Immature natural killer cell (primary cell): ENCODE measurements around the gene MAST4. TPM values are rescaled to one million over a fixed set of nuclear protein-coding genes. Genes with fewer than 3 reads are reported as not detected.
A peak's percentile ranks its signal among the peaks of the same experiment; 100 is the strongest.

Source experiments
- DNase-seq, 3 donors: peaks; one replicate each; pipeline ENCODE4 v3.0.0; 2022; ENCODE audit warnings: mixed read lengths in 1 of 3
- H3K27ac Mint-ChIP-seq, 6 donors: one replicate each; pipeline ENCODE4 v1.8.0; 2020; ENCODE audit warnings: mixed read lengths in 6 of 6, mild to moderate bottlenecking in 5 of 6, inconsistent platforms in 4 of 6, moderate library complexity in 3 of 6
- H3K27me3 Mint-ChIP-seq, 3 donors: one replicate each; pipeline ENCODE4 v1.8.0; 2020 to 2021; ENCODE audit warnings: low read depth in 3 of 3, mild to moderate bottlenecking in 3 of 3, mixed read lengths in 3 of 3, moderate library complexity in 3 of 3, inconsistent platforms in 1 of 3
- H3K36me3 Mint-ChIP-seq, 3 donors: one replicate each; pipeline ENCODE4 v1.8.0; 2020; ENCODE audit warnings: mixed read lengths in 3 of 3, inconsistent platforms in 2 of 3, mild to moderate bottlenecking in 2 of 3
- H3K4me1 Mint-ChIP-seq, 2 donors: one replicate each; pipeline ENCODE4 v1.8.0; 2020; ENCODE audit warnings: inconsistent platforms in 2 of 2, mild to moderate bottlenecking in 2 of 2, mixed read lengths in 2 of 2, moderate library complexity in 1 of 2
- H3K4me3 Mint-ChIP-seq, 5 donors: one replicate each; pipeline ENCODE4 v1.8.0; 2020; ENCODE audit warnings: mild to moderate bottlenecking in 5 of 5, mixed read lengths in 5 of 5, inconsistent platforms in 3 of 5, moderate library complexity in 3 of 5
- H3K9me3 Mint-ChIP-seq, 6 donors: one replicate each; pipeline ENCODE4 v1.8.0; 2020; ENCODE audit warnings: mild to moderate bottlenecking in 6 of 6, mixed read lengths in 6 of 6, inconsistent platforms in 4 of 6, moderate library complexity in 3 of 6
- polyA plus RNA-seq, 3 donors: library from polyadenylated mRNA; unstranded; fragments of 300-500 nt; fragmentation: Illumina TruSeq; gene quantifications; one replicate each; pipeline ENCODE4 v1.2.3, GENCODE V29; 2021

Gene MAST4
- polyA plus RNA-seq, 3 donors from 2014 or later: 0.51 to 2.8 (median 1.1) TPM

- no peak overlapping the region for H3K27ac Mint-ChIP-seq
- peaks cover 0 to 2% (median 0%) of the 10 kb centered on the region in 6 donors for H3K9me3 Mint-ChIP-seq
- H3K27me3 Mint-ChIP-seq: peaks cover 0 to 4% (median 4%) of the 10 kb centered on the region in 3 donors
- no peak overlapping the region for H3K4me3 Mint-ChIP-seq
- no peaks in the 10 kb centered on the region for H3K4me1 Mint-ChIP-seq
- no peaks in the 10 kb centered on the region for H3K36me3 Mint-ChIP-seq
- no peak for DNase-seq
Observed at GRCh38 chr5:66976108-66976507, 379.9 kb downstream of the MAST4 start.

DNA sequence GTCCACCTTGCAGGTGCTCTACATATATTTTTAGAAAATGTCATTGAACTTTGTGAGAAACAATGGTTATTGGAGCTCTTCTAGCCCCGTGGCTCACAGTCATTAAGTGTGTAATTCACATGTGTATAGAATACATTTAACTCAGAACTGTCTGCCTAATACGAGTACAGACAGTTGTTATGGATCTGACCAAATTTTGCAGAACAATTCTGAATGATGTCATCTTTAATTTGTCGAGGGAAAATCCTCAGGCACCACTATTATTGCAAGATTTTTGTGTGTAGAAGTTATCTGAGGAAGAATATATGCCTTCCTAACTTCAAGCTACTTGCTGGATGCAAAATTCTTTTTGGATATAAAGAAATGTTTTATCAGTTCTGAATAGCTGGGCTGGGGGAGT is 383.5 kb downstream of the MAST4 start:
- H3K36me3 Mint-ChIP-seq: no peaks in the 10 kb centered on the region
- H3K9me3 Mint-ChIP-seq: peaks cover 0 to 2% (median 0%) of the 10 kb centered on the region in 6 donors
- no peak overlapping the region for H3K27ac Mint-ChIP-seq
- H3K4me1 Mint-ChIP-seq: no peaks in the 10 kb centered on the region
- DNase-seq: no peak
- no peak overlapping the region for H3K4me3 Mint-ChIP-seq
- H3K27me3 Mint-ChIP-seq: peaks cover 0 to 4% (median 4%) of the 10 kb centered on the region in 3 donors

DNA sequence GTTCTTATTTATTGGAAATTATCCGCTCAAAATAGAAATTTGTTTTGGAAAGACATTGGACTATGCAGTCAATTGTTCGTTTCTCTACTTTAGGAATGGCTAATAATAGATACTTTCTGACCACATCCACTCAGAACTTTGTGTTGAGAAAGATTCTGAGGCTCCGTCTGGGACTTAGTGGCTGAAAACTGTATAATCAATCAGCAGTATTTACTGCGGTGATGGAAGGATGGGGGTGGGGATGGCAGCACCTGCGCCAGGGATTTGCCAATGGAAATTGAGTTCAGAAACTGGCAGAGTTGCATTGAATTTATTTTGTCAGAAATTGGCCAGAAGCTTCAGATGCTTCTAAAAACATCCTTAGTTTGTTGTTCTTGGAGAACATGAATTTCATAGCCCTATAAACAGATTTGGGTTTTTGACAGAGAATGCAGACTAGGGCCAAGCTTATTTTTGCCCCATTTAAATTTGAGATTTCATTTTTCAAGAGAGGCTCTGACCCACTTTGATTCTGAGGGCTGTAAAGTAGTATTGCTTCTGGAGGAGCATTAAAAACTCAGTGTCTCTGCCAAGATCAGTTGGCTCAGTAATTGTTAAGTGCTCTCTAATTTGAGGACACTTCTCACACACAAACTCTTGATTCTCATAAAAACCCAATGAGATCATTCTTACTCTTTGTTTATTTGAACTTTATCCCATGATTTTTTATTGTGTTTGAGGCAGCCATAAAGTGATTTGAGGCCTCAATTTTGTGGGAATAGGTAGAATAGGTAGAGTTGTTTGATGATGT is 385.3 kb downstream of the MAST4 start:
- peaks cover 0 to 4% (median 4%) of the 10 kb centered on the region in 3 donors for H3K27me3 Mint-ChIP-seq
- peaks cover 0 to 2% (median 0%) of the 10 kb centered on the region in 6 donors for H3K9me3 Mint-ChIP-seq
- no peak for DNase-seq
- H3K27ac Mint-ChIP-seq: no peak overlapping the region
- H3K36me3 Mint-ChIP-seq: no peaks in the 10 kb centered on the region
- no peaks in the 10 kb centered on the region for H3K4me1 Mint-ChIP-seq
- no peak overlapping the region for H3K4me3 Mint-ChIP-seq

DNA sequence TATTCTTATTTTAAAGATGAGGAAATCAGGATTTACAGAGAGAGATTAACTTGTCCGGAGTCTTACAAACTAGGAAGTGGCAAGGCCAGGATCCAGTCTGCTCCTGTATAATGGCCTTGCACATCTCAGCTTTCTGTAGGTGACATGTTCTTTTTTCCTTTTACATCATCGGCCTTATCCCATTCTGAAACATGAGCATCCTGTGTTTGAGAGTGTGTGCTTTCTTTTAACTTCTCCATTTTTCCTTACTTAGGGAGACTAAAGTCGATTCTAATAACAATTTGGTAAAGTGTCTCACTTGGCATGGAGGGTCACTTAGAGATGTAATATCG is 385.8 kb downstream of the MAST4 start:
- H3K4me3 Mint-ChIP-seq: no peak overlapping the region
- no peak for DNase-seq
- H3K4me1 Mint-ChIP-seq: no peaks in the 10 kb centered on the region
- H3K36me3 Mint-ChIP-seq: no peaks in the 10 kb centered on the region
- peaks cover 0 to 4% (median 4%) of the 10 kb centered on the region in 3 donors for H3K27me3 Mint-ChIP-seq
- H3K9me3 Mint-ChIP-seq: peaks cover 0 to 2% (median 0%) of the 10 kb centered on the region in 6 donors
- H3K27ac Mint-ChIP-seq: no peak overlapping the region

DNA sequence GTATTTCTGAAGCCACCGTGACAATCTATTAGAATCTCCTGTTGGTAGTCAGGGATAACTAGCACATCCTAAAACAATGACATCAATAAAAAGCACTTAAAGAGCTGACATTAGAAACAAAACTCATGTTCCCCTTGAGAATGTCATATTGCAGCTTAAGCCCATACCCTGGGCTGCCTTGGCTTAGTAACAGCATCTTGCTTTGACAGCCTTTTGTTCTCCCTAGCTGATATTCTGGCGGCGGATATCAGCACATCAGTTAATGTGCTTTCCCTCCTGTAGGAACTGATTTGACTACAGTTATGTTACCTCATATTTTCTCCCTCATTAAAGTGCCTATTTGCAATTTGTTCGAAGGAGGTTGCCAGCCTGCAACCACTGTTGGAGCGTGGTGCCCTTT is 386.3 kb downstream of the MAST4 start:
- Mint-ChIP-seq H3K27ac (no peak overlapping the region), H3K4me1 (no peaks in the 10 kb centered on the region), H3K36me3 (no peaks in the 10 kb centered on the region), H3K9me3 (peaks cover 0 to 2% (median 0%) of the 10 kb centered on the region in 6 donors), H3K27me3 (peaks cover 0 to 4% (median 4%) of the 10 kb centered on the region in 3 donors), H3K4me3 (no peak overlapping the region)
- no peak for DNase-seq

DNA sequence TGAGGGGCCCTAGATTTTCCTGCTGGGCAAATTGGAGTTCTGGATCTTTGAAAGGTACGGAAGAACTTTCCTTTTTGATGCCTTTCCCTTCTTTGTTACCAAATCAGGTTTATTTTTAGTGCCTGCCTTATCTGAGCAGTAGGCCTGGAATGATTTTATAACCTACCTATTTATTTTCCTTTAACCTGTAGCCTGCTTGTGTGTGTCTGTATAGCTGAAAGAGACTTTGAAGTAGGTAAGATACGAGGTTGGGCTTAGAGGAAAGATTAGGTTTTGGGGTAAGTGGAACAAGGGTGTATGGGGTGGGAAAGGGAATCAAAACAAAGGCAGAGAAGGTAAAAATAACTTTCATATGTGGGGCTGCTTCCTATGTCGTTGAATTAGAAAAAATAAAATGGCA is 389.2 kb downstream of the MAST4 start:
- Mint-ChIP-seq H3K36me3 (no peaks in the 10 kb centered on the region), H3K4me3 (no peak overlapping the region), H3K27ac (no peak overlapping the region), H3K4me1 (no peaks in the 10 kb centered on the region), H3K9me3 (no peaks in the 10 kb centered on the region), H3K27me3 (peaks cover 0 to 6% (median 0%) of the 10 kb centered on the region in 3 donors)
- no peak for DNase-seq

DNA sequence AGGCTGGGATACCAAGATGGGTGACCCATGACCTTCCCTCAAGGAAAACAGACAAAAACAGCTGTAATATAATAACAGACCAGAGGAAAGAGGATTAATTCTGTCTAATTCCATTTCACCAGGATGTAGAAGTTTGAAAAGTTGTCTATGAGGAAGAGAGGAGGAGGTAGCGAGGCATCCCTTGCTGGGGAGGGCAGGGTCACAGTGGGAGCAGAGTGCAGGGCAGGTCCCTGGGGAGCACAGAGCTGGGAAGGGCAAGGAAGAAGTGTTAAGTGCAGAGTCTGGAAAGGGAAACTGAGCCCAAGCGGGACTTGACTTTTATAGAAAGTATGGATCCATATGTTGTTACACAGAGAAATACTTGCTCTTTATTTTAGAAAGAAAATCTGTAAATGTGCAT is 389.8 kb downstream of the MAST4 start:
- Mint-ChIP-seq H3K4me1 (no peaks in the 10 kb centered on the region), H3K36me3 (no peaks in the 10 kb centered on the region), H3K9me3 (no peaks in the 10 kb centered on the region), H3K27ac (no peak overlapping the region), H3K4me3 (no peak overlapping the region), H3K27me3 (peaks cover 0 to 4% (median 0%) of the 10 kb centered on the region in 3 donors)
- DNase-seq: no peak

DNA sequence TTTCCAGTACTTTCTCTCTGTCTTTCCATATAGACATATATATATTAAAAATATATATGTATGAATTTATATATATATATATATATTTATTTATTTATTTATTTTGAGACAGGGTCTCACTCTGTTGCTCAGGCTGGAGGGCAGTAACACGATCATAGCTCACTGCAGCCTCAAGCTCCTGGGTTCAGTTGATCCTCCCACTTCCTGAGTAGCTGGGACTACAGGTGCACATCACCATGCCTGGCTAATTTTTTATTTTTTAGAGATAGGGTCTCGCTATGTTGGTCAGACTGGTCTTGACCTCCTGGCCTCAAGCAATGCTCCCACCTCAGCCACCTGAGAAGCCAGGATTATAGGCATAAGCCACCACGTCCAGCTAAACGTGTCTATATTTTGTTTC is 390.3 kb downstream of the MAST4 start:
- Mint-ChIP-seq H3K36me3 (no peaks in the 10 kb centered on the region), H3K27me3 (peaks cover 0 to 4% (median 0%) of the 10 kb centered on the region in 3 donors), H3K27ac (no peak overlapping the region), H3K4me1 (no peaks in the 10 kb centered on the region), H3K9me3 (no peaks in the 10 kb centered on the region), H3K4me3 (no peak overlapping the region)
- DNase-seq: no peak

GRCh38 chr5:66987126-66987525 is 390.9 kb downstream of the MAST4 start:
- H3K4me3 Mint-ChIP-seq: no peak overlapping the region
- no peaks in the 10 kb centered on the region for H3K36me3 Mint-ChIP-seq
- H3K27me3 Mint-ChIP-seq: peaks cover 0 to 4% (median 0%) of the 10 kb centered on the region in 3 donors
- DNase-seq: no peak
- H3K9me3 Mint-ChIP-seq: no peaks in the 10 kb centered on the region
- no peaks in the 10 kb centered on the region for H3K4me1 Mint-ChIP-seq
- no peak overlapping the region for H3K27ac Mint-ChIP-seq

- no peaks in the 10 kb centered on the region for H3K36me3 Mint-ChIP-seq
- no peak overlapping the region for H3K27ac Mint-ChIP-seq
- H3K9me3 Mint-ChIP-seq: no peaks in the 10 kb centered on the region
- DNase-seq: no peak
- no peak overlapping the region for H3K4me3 Mint-ChIP-seq
- peaks cover 0 to 4% (median 0%) of the 10 kb centered on the region in 3 donors for H3K27me3 Mint-ChIP-seq
- no peaks in the 10 kb centered on the region for H3K4me1 Mint-ChIP-seq
Observed at GRCh38 chr5:66987540-66987939, 391.3 kb downstream of the MAST4 start.

GRCh38 chr5:66987949-66988838 is 392.0 kb downstream of the MAST4 start:
- no peak overlapping the region for H3K27ac Mint-ChIP-seq

DNA sequence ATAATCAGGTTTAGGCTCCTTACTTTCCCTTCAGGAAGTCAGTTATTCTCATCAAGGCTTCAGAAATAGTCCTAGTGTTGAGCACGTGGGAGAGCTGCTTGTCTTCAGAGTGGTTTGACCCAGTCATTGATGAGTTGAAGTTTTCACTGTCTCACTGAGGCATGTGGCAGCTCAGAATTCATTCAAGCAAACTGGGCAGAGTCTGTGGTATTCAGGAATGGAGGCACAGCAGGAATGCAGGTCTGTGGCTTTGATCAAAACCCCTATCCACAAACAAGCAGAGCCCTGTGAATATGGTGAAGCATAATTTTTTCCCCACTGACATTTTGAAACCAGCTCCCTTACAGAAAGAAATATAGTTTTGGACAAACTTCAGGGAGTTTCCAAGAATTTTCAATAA is 393.1 kb downstream of the MAST4 start:
- H3K36me3 Mint-ChIP-seq: no peaks in the 10 kb centered on the region
- peaks cover 0 to 5% (median 0%) of the 10 kb centered on the region in 3 donors for H3K27me3 Mint-ChIP-seq
- DNase-seq: no peak
- no peaks in the 10 kb centered on the region for H3K4me1 Mint-ChIP-seq
- no peak overlapping the region for H3K27ac Mint-ChIP-seq
- H3K4me3 Mint-ChIP-seq: no peak overlapping the region
- H3K9me3 Mint-ChIP-seq: no peaks in the 10 kb centered on the region

More at GRCh38 chr5:66987949-66988838, 392.0 kb downstream of the MAST4 start:
- DNase-seq: peak; percentile 11 to 32 (median 31)
- no peaks in the 10 kb centered on the region for H3K9me3 Mint-ChIP-seq
- H3K4me3 Mint-ChIP-seq: no peak overlapping the region
- no peaks in the 10 kb centered on the region for H3K36me3 Mint-ChIP-seq
- peaks cover 0 to 4% (median 0%) of the 10 kb centered on the region in 3 donors for H3K27me3 Mint-ChIP-seq
- H3K4me1 Mint-ChIP-seq: no peaks in the 10 kb centered on the region

DNA sequence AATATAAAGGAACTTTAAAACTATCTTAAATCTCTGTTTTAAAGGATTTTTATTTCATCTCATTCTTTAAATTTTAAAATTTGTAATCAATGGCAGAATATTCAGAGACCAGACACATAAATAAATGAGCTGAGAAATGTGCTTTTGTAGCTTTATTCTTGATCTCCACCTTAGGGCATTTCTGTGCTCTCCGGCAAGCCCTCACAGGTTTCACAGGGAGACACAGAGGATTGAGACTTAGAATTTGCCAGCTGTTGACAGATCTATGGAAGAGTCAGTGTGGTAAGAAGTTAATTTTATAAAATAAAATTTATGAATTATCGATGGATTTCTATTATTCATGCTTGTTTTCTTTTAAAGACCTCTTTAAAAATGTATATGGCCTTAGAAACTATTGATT is 393.6 kb downstream of the MAST4 start:
- no peak for DNase-seq
- H3K4me3 Mint-ChIP-seq: no peak overlapping the region
- peaks cover 0 to 5% (median 0%) of the 10 kb centered on the region in 3 donors for H3K27me3 Mint-ChIP-seq
- no peaks in the 10 kb centered on the region for H3K9me3 Mint-ChIP-seq
- no peaks in the 10 kb centered on the region for H3K4me1 Mint-ChIP-seq
- H3K36me3 Mint-ChIP-seq: no peaks in the 10 kb centered on the region
- no peak overlapping the region for H3K27ac Mint-ChIP-seq

DNA sequence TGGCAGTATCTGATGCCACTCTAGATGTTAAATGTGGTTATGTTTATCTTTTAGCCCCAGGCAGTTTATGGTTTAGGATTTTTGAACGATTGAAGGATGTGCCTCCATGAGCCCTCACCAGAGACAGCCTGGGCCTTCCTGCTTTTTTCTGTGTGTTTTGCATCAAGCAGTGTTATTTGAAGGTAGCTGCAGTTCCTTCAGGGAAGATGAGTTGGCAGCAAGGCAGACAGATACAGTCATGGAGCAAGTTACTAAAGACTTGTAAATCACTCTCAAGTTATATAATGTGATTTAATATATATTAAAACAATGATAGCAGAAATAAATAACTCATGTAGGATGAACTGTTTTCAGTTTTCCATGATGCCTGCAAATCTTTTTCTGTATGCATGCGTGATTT is 395.6 kb downstream of the MAST4 start:
- no peaks in the 10 kb centered on the region for H3K4me1 Mint-ChIP-seq
- peaks cover 0 to 7% (median 0%) of the 10 kb centered on the region in 3 donors for H3K27me3 Mint-ChIP-seq
- DNase-seq: no peak
- no peaks in the 10 kb centered on the region for H3K9me3 Mint-ChIP-seq
- H3K27ac Mint-ChIP-seq: no peak overlapping the region
- no peaks in the 10 kb centered on the region for H3K36me3 Mint-ChIP-seq
- no peak overlapping the region for H3K4me3 Mint-ChIP-seq
